HCT116 (cell line): ENCODE results near the gene ANKRD63. TPM values are rescaled to one million over a fixed set of nuclear protein-coding genes. Genes with fewer than 3 reads are reported as not detected.

Source experiments
- ATAC-seq: fragments of 200-7000 bp; cut with Tn5 transposase; 2 replicates; pipeline ENCODE4 v1.9.1; 2020; ENCODE audit warnings: mild to moderate bottlenecking, moderate library complexity
- BruUV-seq: library from RNA; stranded (reverse); fragments of 400-500 nt; replicated peaks from 2 replicates; lab custom pipeline; 2021; lab: Mats Ljungman, UMichigan
- CTCF ChIA-PET: fragments of 300-600 bp; sonication (Branson Sonifier 250); formaldehyde crosslinking; loops from one replicate; lab custom pipeline; 2021; ENCODE audit warnings: antibody characterized with exemption; lab: Charles Lee
- POLR2A ChIA-PET: fragments of 300-600, 350-600 bp; sonication (Branson Sonifier 250); formaldehyde crosslinking; loops from one replicate; lab custom pipeline; 2021; ENCODE audit warnings: antibody characterized with exemption; lab: Charles Lee
- RAD21 ChIA-PET, 2 experiments: fragments of 300-600 bp; sonication (Branson Sonifier 250); formaldehyde crosslinking; loops; one replicate each; lab custom pipeline; 2023; ENCODE audit warnings: low total read pairs in 2 of 2; ENCODE audit not compliant: uncharacterized antibody in 2 of 2, unreplicated experiment in 2 of 2, low non-redundant PET in 1 of 2; lab: Charles Lee
- DNase-seq: peaks from one replicate; pipeline ENCODE4 v3.0.0-alpha.2; 2010; ENCODE audit warnings: low read depth, low spot score
- H2AFZ ChIP-seq: fragments of 200-600 bp; shearing (Covaris generic), sonication (generic); 2 replicates; pipeline ENCODE4 v1.6.1; 2017; ENCODE audit warnings: low read depth, mixed run types, mixed read lengths, antibody characterized with exemption, low read length; ENCODE audit not compliant: poor library complexity, severe bottlenecking
- H3K27ac ChIP-seq: 2 replicates; pipeline ENCODE4 v1.5.1; 2012; ENCODE audit warnings: low read depth, low read length
- H3K27me3 ChIP-seq: fragments of 200-600 bp; sonication (generic); 2 replicates; pipeline ENCODE4 v1.6.1; 2016; ENCODE audit warnings: mixed run types, low read length, mixed read lengths; ENCODE audit not compliant: insufficient read depth
- H3K36me3 ChIP-seq, 2 experiments: fragments of 200-500 bp in 1 of 2; fragments of 200-600 bp in 1 of 2; sonication (Bioruptor generic) in 1 of 2; sonication (generic) in 1 of 2; 2 replicates each; pipeline versions ENCODE4 v1.5.1 to v1.6.1; 2014 to 2016; ENCODE audit warnings: low read length in 2 of 2, inconsistent platforms in 1 of 2, mixed read lengths in 1 of 2, mixed run types in 1 of 2; ENCODE audit not compliant: insufficient read depth in 2 of 2, control insufficient read depth in 1 of 2
- H3K4me1 ChIP-seq, 2 experiments: fragments of 200-600 bp in 1 of 2; sonication (generic) in 1 of 2; 2 replicates each; pipeline versions ENCODE4 v1.5.1 to v1.6.1; 2012 to 2017; ENCODE audit warnings: low read length in 2 of 2, inconsistent platforms in 1 of 2, mild to moderate bottlenecking in 1 of 2, mixed read lengths in 1 of 2, mixed run types in 1 of 2, moderate library complexity in 1 of 2; ENCODE audit not compliant: insufficient read depth in 2 of 2, control insufficient read depth in 1 of 2
- H3K4me2 ChIP-seq: fragments of 200-600 bp; sonication (generic); 2 replicates; pipeline ENCODE4 v1.6.1; 2017; ENCODE audit warnings: mixed run types, low read length, mixed read lengths
- H3K4me3 ChIP-seq, 2 experiments: fragments of 200-600 bp in 1 of 2; sonication (generic) in 1 of 2; replicated peaks in 1 of 2; 2 replicates each; pipeline ENCODE4 v1.5.1; 2011 to 2016; ENCODE audit warnings: low read length in 2 of 2, control low read depth in 1 of 2, low read depth in 1 of 2, mild to moderate bottlenecking in 1 of 2, mixed read lengths in 1 of 2, mixed run types in 1 of 2
- H3K79me2 ChIP-seq: fragments of 200-600 bp; sonication (generic); 2 replicates; pipeline ENCODE4 v1.6.1; 2017; ENCODE audit warnings: mild to moderate bottlenecking, mixed run types, low read length, moderate library complexity, mixed read lengths; ENCODE audit not compliant: insufficient read depth
- H3K9ac ChIP-seq: fragments of 200-600 bp; sonication (generic); 2 replicates; pipeline ENCODE4 v1.6.1; 2016; ENCODE audit warnings: low read length, mixed read lengths
- H3K9me2 ChIP-seq: fragments of 200-600 bp; sonication (generic), shearing (Covaris generic); 2 replicates; pipeline ENCODE4 v1.6.1; 2017; ENCODE audit warnings: mixed run types, mild to moderate bottlenecking, moderate library complexity; ENCODE audit not compliant: insufficient read depth
- H3K9me3 ChIP-seq, 2 experiments: fragments of 200-500 bp in 1 of 2; fragments of 200-600 bp in 1 of 2; sonication (Bioruptor generic) in 1 of 2; sonication (generic) in 1 of 2; 2 replicates each; pipeline ENCODE4 v1.6.1; 2014 to 2017; ENCODE audit warnings: low read length in 2 of 2, mixed read lengths in 2 of 2, inconsistent platforms in 1 of 2, low read depth in 1 of 2, mild to moderate bottlenecking in 1 of 2, mixed run types in 1 of 2, moderate library complexity in 1 of 2; ENCODE audit not compliant: control insufficient read depth in 1 of 2, insufficient read depth in 1 of 2
- H4K20me1 ChIP-seq: fragments of 200-600 bp; sonication (generic), shearing (Covaris generic); 2 replicates; pipeline ENCODE4 v1.6.1; 2017; ENCODE audit warnings: mixed run types, mild to moderate bottlenecking, moderate library complexity; ENCODE audit not compliant: insufficient read depth
- CBX3 ChIP-seq: IDR thresholded peaks from 2 replicates; pipeline ENCODE4 v1.6.1; 2012; ENCODE audit warnings: low read depth
- EGR1 ChIP-seq: IDR thresholded peaks from 2 replicates; pipeline ENCODE4 v1.6.1; 2012; ENCODE audit warnings: low read depth
- EZH2 ChIP-seq: fragments of 200-600 bp; sonication (generic); IDR thresholded peaks from 2 replicates; pipeline ENCODE4 v1.6.1; 2017; ENCODE audit warnings: antibody characterized with exemption, mixed run types
- EZH2phosphoT487 ChIP-seq: fragments of 200-600 bp; IDR thresholded peaks from 2 replicates; pipeline ENCODE4 v1.6.1; 2018; ENCODE audit warnings: antibody characterized with exemption, borderline replicate concordance
- FOSL1 ChIP-seq: IDR thresholded peaks from 2 replicates; pipeline ENCODE4 v1.6.1; 2012; ENCODE audit warnings: low read depth
- JUND ChIP-seq: IDR thresholded peaks from 2 replicates; pipeline ENCODE4 v1.6.1; 2012
- POLR2A ChIP-seq: IDR thresholded peaks from 2 replicates; pipeline ENCODE4 v1.7.0; 2011; ENCODE audit warnings: borderline replicate concordance; ENCODE audit not compliant: insufficient read depth, insufficient read length; ENCODE audit errors: extremely low read depth
- REST ChIP-seq: IDR thresholded peaks from 2 replicates; pipeline ENCODE4 v1.6.1; 2012; ENCODE audit warnings: low read depth
- SRF ChIP-seq: IDR thresholded peaks from 2 replicates; pipeline ENCODE4 v1.6.1; 2012; ENCODE audit warnings: low read depth
- TCF7L2 ChIP-seq: IDR thresholded peaks from 2 replicates; pipeline ENCODE4 v1.7.0; 2011; ENCODE audit warnings: borderline replicate concordance, inconsistent platforms; ENCODE audit not compliant: insufficient read depth, insufficient read length; ENCODE audit errors: extremely low read depth
- YY1 ChIP-seq: IDR thresholded peaks from 2 replicates; pipeline ENCODE4 v1.6.1; 2011; ENCODE audit warnings: low read length, low read depth, moderate library complexity, mild to moderate bottlenecking; ENCODE audit not compliant: insufficient replicate concordance; ENCODE audit errors: extremely low read depth
- ZNF274 ChIP-seq: fragments of 200-500 bp; sonication (Bioruptor generic); IDR thresholded peaks from 2 replicates; pipeline ENCODE4 v1.6.1; 2014; ENCODE audit warnings: mild to moderate bottlenecking, low read depth, low read length, inconsistent platforms
- intact Hi-C: fragments of 100-400 bp; cut with micrococcal nuclease; formaldehyde crosslinking; loops from 2 replicates; pipeline ENCODE4 v1.10.0; 2022
- total RNA-seq: library from RNA; stranded (reverse); gene quantifications from one replicate; pipeline ENCODE4 v1.2.1, GENCODE V29; 2021; ENCODE audit not compliant: unreplicated experiment
- TF ChIP-seq, protein P1 (sequence below), 3 experiments: fragments of 200-600 bp in 1 of 3; sonication (generic) in 1 of 3; IDR thresholded peaks in 2 of 3; conservative IDR thresholded peaks in 1 of 3; 2 replicates each; pipeline ENCODE4 v1.5.1; 2012 to 2017; ENCODE audit warnings: low read depth in 2 of 3, low read length in 2 of 3, antibody characterized with exemption in 1 of 3, borderline replicate concordance in 1 of 3, control low read depth in 1 of 3, mild to moderate bottlenecking in 1 of 3, mixed read lengths in 1 of 3, mixed run types in 1 of 3, moderate library complexity in 1 of 3; ENCODE audit not compliant: insufficient read depth in 1 of 3
- TF ChIP-seq, protein P2 (sequence below): IDR thresholded peaks from 2 replicates; pipeline ENCODE4 v1.6.1; 2011; ENCODE audit warnings: mild to moderate bottlenecking, low read length, moderate library complexity; ENCODE audit not compliant: insufficient replicate concordance; ENCODE audit errors: extremely low read depth

Gene ANKRD63
- total RNA-seq, 1 experiment from 2014 or later = 0.89 TPM

DNA sequence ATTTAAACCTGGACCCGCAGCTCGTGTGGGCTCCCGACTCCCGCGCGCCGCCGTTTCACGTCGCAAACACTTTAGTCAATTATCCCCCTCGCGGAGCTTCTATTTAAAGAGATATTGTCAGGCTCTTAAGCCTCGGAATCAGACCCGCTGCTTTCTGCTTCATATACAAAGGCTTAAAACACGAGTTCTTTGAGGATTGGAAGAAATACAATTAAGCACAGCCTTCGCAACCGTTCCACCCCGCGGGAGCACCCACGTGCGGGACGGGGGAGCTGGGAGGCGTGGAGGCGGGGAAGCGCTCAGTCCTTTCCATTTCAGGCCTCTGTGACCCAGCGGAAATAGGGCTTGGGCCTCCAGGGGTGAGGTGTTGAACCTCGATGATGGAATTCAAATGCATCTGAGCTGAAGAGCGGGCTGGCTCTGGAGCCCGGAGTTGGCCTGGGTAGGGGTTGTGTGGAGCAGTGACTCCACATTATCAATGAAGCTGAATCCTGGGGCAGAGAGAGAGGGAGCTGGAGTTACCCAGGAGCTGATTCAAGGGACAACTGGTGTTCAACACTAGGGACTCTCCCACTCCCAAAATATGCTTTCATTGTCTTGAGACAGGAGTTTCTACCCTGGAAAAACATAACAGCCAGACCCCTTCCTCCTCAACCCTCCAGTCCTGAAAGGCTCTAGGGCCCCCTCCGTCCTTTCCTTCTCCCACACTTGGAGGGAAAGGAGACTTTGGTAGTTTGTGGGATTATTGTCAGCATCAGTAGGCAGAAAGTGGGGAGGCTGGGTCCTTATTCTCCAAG lies 2.4 kb downstream of the ANKRD63 start:
- Histone ChIP-seq H3K27ac (no peak overlapping the region), H4K20me1 (no peaks in the 10 kb centered on the region), H3K27me3 (no peaks in the 10 kb centered on the region), H2AFZ (no peak overlapping the region), H3K4me2 (no peak overlapping the region), H3K4me3 (no peak overlapping the region), H3K4me1 (peaks cover 7 to 29% of the 10 kb centered on the region in 2 experiments), H3K9me3 (no peaks in the 10 kb centered on the region), H3K79me2 (no peaks in the 10 kb centered on the region), H3K36me3 (no peaks in the 10 kb centered on the region; a peak in 1 of 4 replicates), H3K9ac (no peak overlapping the region), H3K9me2 (no peaks in the 10 kb centered on the region)
- no peak for DNase-seq
- ChIA-PET POLR2A (no interaction called here), RAD21 (no interaction called here), CTCF (interaction anchor here (1.7 to 5.6 kb wide), 9 partner anchors 8 to 234 kb away, joined by 5 to 134 read pairs (median 24); partner anchors contain the start of genes CCDC9B, INAFM2 and PLCB2)
- intact Hi-C loops = no loop called here
- no TSS peak for BruUV-seq
- no peak for ATAC-seq
- no peak for TF ChIP-seq EGR1
- no peak for TF ChIP-seq EZH2
- no peak for TF ChIP-seq JUND
- no peak for TF ChIP-seq CBX3
- TF ChIP-seq, protein P1, sequence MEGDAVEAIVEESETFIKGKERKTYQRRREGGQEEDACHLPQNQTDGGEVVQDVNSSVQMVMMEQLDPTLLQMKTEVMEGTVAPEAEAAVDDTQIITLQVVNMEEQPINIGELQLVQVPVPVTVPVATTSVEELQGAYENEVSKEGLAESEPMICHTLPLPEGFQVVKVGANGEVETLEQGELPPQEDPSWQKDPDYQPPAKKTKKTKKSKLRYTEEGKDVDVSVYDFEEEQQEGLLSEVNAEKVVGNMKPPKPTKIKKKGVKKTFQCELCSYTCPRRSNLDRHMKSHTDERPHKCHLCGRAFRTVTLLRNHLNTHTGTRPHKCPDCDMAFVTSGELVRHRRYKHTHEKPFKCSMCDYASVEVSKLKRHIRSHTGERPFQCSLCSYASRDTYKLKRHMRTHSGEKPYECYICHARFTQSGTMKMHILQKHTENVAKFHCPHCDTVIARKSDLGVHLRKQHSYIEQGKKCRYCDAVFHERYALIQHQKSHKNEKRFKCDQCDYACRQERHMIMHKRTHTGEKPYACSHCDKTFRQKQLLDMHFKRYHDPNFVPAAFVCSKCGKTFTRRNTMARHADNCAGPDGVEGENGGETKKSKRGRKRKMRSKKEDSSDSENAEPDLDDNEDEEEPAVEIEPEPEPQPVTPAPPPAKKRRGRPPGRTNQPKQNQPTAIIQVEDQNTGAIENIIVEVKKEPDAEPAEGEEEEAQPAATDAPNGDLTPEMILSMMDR (IDR thresholded peaks at IDR 0.05 in 2 of 3, conservative IDR thresholded peaks at IDR 0.05 in 1 of 3; ENCODE audit: borderline replicate concordance in 1 of 3, insufficient read depth in 1 of 3, low read depth in 2 of 3, low read length in 2 of 3) = no peak
- no peak for TF ChIP-seq YY1
- no peak for TF ChIP-seq ZNF274
- TF ChIP-seq REST = no peak
- no peak for TF ChIP-seq POLR2A
- no peak for TF ChIP-seq FOSL1
- TF ChIP-seq EZH2phosphoT487 = no peak
- TF ChIP-seq, protein P2, sequence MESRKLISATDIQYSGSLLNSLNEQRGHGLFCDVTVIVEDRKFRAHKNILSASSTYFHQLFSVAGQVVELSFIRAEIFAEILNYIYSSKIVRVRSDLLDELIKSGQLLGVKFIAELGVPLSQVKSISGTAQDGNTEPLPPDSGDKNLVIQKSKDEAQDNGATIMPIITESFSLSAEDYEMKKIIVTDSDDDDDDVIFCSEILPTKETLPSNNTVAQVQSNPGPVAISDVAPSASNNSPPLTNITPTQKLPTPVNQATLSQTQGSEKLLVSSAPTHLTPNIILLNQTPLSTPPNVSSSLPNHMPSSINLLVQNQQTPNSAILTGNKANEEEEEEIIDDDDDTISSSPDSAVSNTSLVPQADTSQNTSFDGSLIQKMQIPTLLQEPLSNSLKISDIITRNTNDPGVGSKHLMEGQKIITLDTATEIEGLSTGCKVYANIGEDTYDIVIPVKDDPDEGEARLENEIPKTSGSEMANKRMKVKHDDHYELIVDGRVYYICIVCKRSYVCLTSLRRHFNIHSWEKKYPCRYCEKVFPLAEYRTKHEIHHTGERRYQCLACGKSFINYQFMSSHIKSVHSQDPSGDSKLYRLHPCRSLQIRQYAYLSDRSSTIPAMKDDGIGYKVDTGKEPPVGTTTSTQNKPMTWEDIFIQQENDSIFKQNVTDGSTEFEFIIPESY = no peak
- TF ChIP-seq TCF7L2 = no peak
- no peak for TF ChIP-seq SRF
